Activated CD4-positive, alpha-beta memory T cell treated with anti-CD3 and anti-CD28 coated beads for 36 hours (primary cell): ENCODE measurements around the gene MED9. TPM values are rescaled to one million over a fixed set of nuclear protein-coding genes. Genes with fewer than 3 reads are reported as not detected.
"Not testable (repeated sequence)": the region's sequence is repeated elsewhere in the genome, so short reads cannot be mapped to it uniquely, and the experiment has no call there.

Source experiments
- CTCF ChIA-PET: fragments of 350-600 bp; sonication (Branson Sonifier 250); formaldehyde crosslinking; loops from one replicate; lab custom pipeline; 2021; ENCODE audit warnings: antibody characterized with exemption, inconsistent platforms; lab: Charles Lee
- POLR2A ChIA-PET: fragments of 350-600 bp; sonication (Branson Sonifier 250); formaldehyde crosslinking; loops from one replicate; lab custom pipeline; 2021; ENCODE audit warnings: antibody characterized with exemption; lab: Charles Lee
- DNase-seq: peaks from one replicate; pipeline ENCODE4 v3.0.0-alpha.2; 2020
- H3K27ac Mint-ChIP-seq: one replicate; pipeline ENCODE4 v1.8.0; 2021; ENCODE audit warnings: mixed read lengths
- H3K27me3 Mint-ChIP-seq: one replicate; pipeline ENCODE4 v1.8.0; 2021; ENCODE audit warnings: mixed read lengths
- H3K36me3 Mint-ChIP-seq: one replicate; pipeline ENCODE4 v1.8.0; 2021; ENCODE audit warnings: mixed read lengths
- H3K4me1 Mint-ChIP-seq: one replicate; pipeline ENCODE4 v1.8.0; 2021; ENCODE audit warnings: low read depth, mixed read lengths
- H3K4me3 Mint-ChIP-seq: one replicate; pipeline ENCODE4 v1.8.0; 2021; ENCODE audit warnings: mild to moderate bottlenecking, mixed read lengths
- H3K9me3 Mint-ChIP-seq: one replicate; pipeline ENCODE4 v1.8.0; 2021; ENCODE audit warnings: mixed read lengths
- intact Hi-C: fragments of 100-400 bp; cut with micrococcal nuclease; formaldehyde crosslinking; loops from one replicate; pipeline ENCODE4 v1.15.1; 2023
- total RNA-seq, 2 experiments: library from RNA; stranded (reverse); gene quantifications; one replicate each; pipeline ENCODE4 v1.2.3, GENCODE V29; 2021

MED9 gene
- total RNA-seq, 2 experiments from 2014 or later, result 12.1 to 12.2 TPM

DNA sequence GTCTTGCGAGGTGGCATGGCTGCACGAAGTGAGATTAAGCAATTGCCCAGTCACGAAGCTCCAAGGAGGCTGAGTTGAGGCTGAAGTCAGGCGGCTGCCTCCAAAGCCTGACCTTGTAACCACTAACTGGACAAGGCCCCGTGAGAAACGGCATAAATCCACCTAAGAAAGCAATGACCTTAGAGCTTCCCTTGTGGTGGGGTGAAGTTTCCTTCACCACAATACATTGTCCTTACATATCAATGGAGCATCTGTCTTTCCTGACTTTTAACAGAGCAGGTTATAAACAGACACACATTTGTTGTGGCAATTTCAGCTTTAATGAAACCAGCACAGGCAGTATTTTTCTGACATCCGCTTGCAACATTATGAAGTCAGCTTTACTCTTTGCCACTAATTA lies 2.5 kb upstream of the MED9 start:
- CTCF ChIA-PET, result interaction anchor here (0.7 to 0.9 kb wide), 2 partner anchors 23 to 117 kb away, joined by 3 read pairs; partner anchors contain the start of gene PEMT
- intact Hi-C loops, result no loop called here

DNA sequence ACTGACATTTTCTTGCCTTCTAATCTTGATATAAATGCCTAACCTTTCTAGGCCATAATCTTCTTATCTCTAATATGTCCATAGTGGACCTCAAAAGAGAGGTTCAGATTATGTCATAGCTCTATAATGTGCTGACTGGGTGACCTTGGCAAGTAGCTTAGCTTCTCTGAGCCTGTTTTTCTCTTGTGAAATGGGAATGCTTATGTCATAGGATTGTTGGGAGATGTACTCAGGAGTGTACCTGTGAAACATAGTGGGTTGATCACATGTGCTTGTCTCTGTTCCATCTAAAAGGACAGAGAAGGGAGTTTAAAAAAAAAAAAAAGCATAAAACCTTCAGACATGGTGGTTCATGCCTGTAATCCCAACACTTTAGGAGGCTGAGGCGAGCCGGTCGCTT lies 2.4 kb downstream of the MED9 start:
- POLR2A ChIA-PET, result no interaction called here

More for the DNA sequence above, 2.5 kb upstream of the MED9 start:
- DNase-seq, result no peak
- no peak overlapping the region for H3K27ac Mint-ChIP-seq
- peaks cover 2% of the 10 kb centered on the region for H3K27me3 Mint-ChIP-seq
- POLR2A ChIA-PET, result no interaction called here
- no peak overlapping the region for H3K4me3 Mint-ChIP-seq
- H3K9me3 Mint-ChIP-seq, result no peaks in the 10 kb centered on the region
- no peaks in the 10 kb centered on the region for H3K36me3 Mint-ChIP-seq
- H3K4me1 Mint-ChIP-seq, result peaks cover 26% of the 10 kb centered on the region

GRCh38 chr17:17480593-17481148 lies 3.9 kb downstream of the MED9 start:
- intact Hi-C loops, result no loop called here
- H3K27me3 Mint-ChIP-seq, result no peaks in the 10 kb centered on the region
- no peaks in the 10 kb centered on the region for H3K9me3 Mint-ChIP-seq
- peak overlapping the region; percentile 84 for H3K27ac Mint-ChIP-seq
- peaks cover 71% of the 10 kb centered on the region for H3K4me1 Mint-ChIP-seq
- ChIA-PET CTCF (interaction anchor here (1.3 to 2.3 kb wide), 2 partner anchors 16 to 126 kb away, joined by 6 to 13 read pairs; partner anchors contain the start of gene RASD1), POLR2A (no interaction called here)
- DNase-seq, result no peak
- H3K36me3 Mint-ChIP-seq, result peaks cover 7% of the 10 kb centered on the region
- no peak overlapping the region for H3K4me3 Mint-ChIP-seq

More for the DNA sequence above, 2.4 kb downstream of the MED9 start:
- no peaks in the 10 kb centered on the region for H3K27me3 Mint-ChIP-seq
- H3K9me3 Mint-ChIP-seq, result no peaks in the 10 kb centered on the region
- H3K27ac Mint-ChIP-seq, result no peak overlapping the region
- H3K4me3 Mint-ChIP-seq, result no peak overlapping the region
- peaks cover 2% of the 10 kb centered on the region for H3K36me3 Mint-ChIP-seq
- CTCF ChIA-PET, result no interaction called here
- intact Hi-C loops, result loop anchor here (5.0 kb wide), 1 partner anchor 113 kb away; the partner anchor contains the start of gene PEMT
- peaks cover 62% of the 10 kb centered on the region for H3K4me1 Mint-ChIP-seq
- DNase-seq, result no peak

DNA sequence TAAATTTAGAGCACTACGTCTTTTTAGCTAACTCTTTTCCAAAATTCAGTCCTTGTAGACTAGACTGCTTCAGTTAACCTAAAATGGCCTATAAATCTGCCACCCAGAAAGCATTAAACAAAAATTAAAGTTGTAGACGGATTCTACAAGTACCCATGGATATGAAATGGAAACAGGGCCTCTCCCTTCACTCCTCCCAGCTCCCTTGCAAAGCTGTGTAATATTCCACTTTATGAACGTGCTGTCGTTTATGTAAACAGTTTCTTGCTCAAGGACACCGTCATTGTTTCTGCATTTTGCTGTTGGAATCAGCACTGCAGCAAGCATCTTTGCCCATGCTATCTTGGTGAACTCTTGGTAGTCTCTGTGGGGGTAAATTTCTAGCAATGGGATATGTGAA lies 5.1 kb downstream of the MED9 start:
- Mint-ChIP-seq H3K36me3 (peaks cover 7% of the 10 kb centered on the region), H3K4me1 (peaks cover 67% of the 10 kb centered on the region), H3K27ac (no peak overlapping the region), H3K9me3 (no peaks in the 10 kb centered on the region), H3K27me3 (no peaks in the 10 kb centered on the region), H3K4me3 (no peak overlapping the region)
- DNase-seq, result no peak
- CTCF ChIA-PET, result interaction anchor here (2.3 kb wide), 1 partner anchor 15 kb away, joined by 13 read pairs; the partner anchor contains the start of gene RASD1
- POLR2A ChIA-PET, result no interaction called here
- intact Hi-C loops, result no loop called here

DNA sequence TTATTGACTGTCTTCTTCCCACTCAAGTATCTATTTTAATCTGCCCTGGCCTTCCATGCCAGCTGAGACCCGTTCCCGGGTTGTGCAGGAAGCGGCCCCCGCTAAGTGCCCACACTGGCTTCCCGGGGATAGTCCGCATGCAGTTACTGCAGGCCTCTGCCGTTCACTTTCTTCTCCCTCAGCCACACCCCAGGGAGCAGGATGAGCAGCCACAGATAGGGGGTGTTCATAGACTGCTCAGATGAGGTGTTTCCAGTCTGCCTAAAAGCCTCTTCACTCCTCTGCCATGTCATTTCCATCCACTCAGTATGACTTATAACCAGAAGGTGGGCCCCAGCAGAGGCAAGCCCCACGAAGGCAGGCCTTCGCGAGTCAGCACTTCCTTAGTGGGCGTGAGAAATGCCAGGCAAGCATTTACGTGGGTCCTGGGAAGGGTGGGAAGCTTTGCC lies 7.7 kb downstream of the MED9 start:
- no peak overlapping the region for H3K4me3 Mint-ChIP-seq

GRCh38 chr17:17485420-17485819 lies 8.6 kb downstream of the MED9 start:
- Mint-ChIP-seq H3K9me3 (no peaks in the 10 kb centered on the region), H3K27me3 (no peaks in the 10 kb centered on the region), H3K4me1 (peaks cover 47% of the 10 kb centered on the region), H3K36me3 (peaks cover 23% of the 10 kb centered on the region), H3K4me3 (no peak overlapping the region), H3K27ac (no peak overlapping the region)
- POLR2A ChIA-PET, result no interaction called here
- CTCF ChIA-PET, result interaction anchor here (2.4 kb wide), 1 partner anchor 11 kb away, joined by 14 read pairs; the partner anchor contains the start of gene RASD1
- intact Hi-C loops, result no loop called here
- DNase-seq, result no peak

More for the DNA sequence above, 7.7 kb downstream of the MED9 start:
- H3K27ac Mint-ChIP-seq, result peak overlapping the region; percentile 81
- peaks cover 22% of the 10 kb centered on the region for H3K36me3 Mint-ChIP-seq
- ChIA-PET CTCF (interaction anchor here (2.4 kb wide), 1 partner anchor 12 kb away, joined by 14 read pairs; the partner anchor contains the start of gene RASD1), POLR2A (no interaction called here)
- no peaks in the 10 kb centered on the region for H3K27me3 Mint-ChIP-seq
- H3K9me3 Mint-ChIP-seq, result no peaks in the 10 kb centered on the region
- peak; percentile 82 for DNase-seq
- H3K4me1 Mint-ChIP-seq, result peaks cover 56% of the 10 kb centered on the region
- intact Hi-C loops, result no loop called here

GRCh38 chr17:17486416-17486815 lies 9.6 kb downstream of the MED9 start:
- intact Hi-C loops, POLR2A ChIA-PET, H3K27me3 Mint-ChIP-seq, H3K27ac Mint-ChIP-seq, DNase-seq, H3K4me3 Mint-ChIP-seq, H3K9me3 Mint-ChIP-seq: not testable (repeated sequence)
- peaks cover 38% of the 10 kb centered on the region for H3K4me1 Mint-ChIP-seq
- CTCF ChIA-PET, result interaction anchor here (1.0 kb wide), 1 partner anchor 10 kb away, joined by 4 read pairs; no protein-coding TSS in a partner anchor
- peaks cover 23% of the 10 kb centered on the region for H3K36me3 Mint-ChIP-seq

GRCh38 chr17:17487998-17488397 lies 11.2 kb downstream of the MED9 start:
- POLR2A ChIA-PET, result no interaction called here
- intact Hi-C loops, result no loop called here
- H3K36me3 Mint-ChIP-seq, result peaks cover 26% of the 10 kb centered on the region
- no peak for DNase-seq
- H3K4me1 Mint-ChIP-seq, result peaks cover 24% of the 10 kb centered on the region
- H3K4me3 Mint-ChIP-seq, result no peak overlapping the region
- no peaks in the 10 kb centered on the region for H3K9me3 Mint-ChIP-seq
- H3K27me3 Mint-ChIP-seq, result no peaks in the 10 kb centered on the region
- CTCF ChIA-PET, result no interaction called here
- no peak overlapping the region for H3K27ac Mint-ChIP-seq

DNA sequence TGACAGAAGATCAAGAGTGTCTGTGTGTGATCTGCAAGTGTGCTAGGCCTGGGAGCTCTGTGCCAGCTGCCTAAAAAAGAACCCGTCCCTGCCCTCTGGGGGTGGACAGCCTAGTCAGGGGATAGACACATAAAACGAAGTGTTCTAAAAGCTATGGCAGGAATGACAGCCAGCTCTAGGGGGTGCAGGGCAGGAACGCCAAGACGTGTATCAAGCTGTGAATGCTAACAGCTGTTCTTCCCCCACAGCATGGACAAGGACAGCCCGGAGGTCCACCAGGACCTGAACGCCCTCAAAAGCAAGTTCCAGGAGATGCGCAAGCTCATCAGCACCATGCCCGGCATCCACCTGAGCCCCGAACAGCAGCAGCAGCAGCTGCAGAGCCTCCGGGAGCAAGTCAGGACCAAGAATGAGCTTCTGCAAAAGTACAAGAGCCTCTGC lies 14.3 kb downstream of the MED9 start:
- peaks cover 18% of the 10 kb centered on the region for H3K4me1 Mint-ChIP-seq
- intact Hi-C loops, result no loop called here

DNA sequence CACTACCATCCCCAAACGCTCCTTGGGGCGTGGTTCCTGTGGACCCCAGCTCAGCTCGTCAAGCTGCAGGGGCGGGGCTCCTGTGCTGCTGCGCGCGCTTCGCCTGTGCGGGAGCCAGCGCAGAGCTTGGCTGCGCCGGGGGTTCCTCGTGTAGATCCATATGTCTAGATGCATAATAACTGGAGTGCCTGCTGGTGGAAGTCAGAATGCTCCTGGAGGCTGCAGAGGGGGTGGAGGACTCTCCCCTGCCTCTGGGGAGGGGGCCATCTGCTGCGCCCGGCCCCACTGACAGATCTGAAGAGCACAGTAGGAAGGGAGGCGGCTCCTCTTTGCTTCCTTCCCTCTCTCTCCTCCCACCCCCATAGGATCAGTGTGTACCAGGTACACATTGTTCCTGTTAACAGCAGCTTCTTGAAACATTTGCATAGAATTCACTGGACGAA lies 14.8 kb downstream of the MED9 start:
- Mint-ChIP-seq H3K4me3 (no peak overlapping the region), H3K27ac (no peak overlapping the region), H3K9me3 (no peaks in the 10 kb centered on the region), H3K27me3 (peaks cover 7% of the 10 kb centered on the region), H3K4me1 (peaks cover 18% of the 10 kb centered on the region), H3K36me3 (peaks cover 20% of the 10 kb centered on the region)
- intact Hi-C loops, result no loop called here
- ChIA-PET POLR2A (no interaction called here), CTCF (interaction anchor here (1.7 kb wide), 1 partner anchor 150 kb away, joined by 5 read pairs; no protein-coding TSS in a partner anchor)
- DNase-seq, result no peak

More for the DNA sequence above, 14.3 kb downstream of the MED9 start:
- ChIA-PET POLR2A (no interaction called here), CTCF (interaction anchor here (1.7 kb wide), 1 partner anchor 150 kb away, joined by 5 read pairs; no protein-coding TSS in a partner anchor)
- Mint-ChIP-seq H3K27ac (no peak overlapping the region), H3K27me3 (peaks cover 7% of the 10 kb centered on the region), H3K36me3 (peaks cover 20% of the 10 kb centered on the region), H3K4me3 (no peak overlapping the region), H3K9me3 (no peaks in the 10 kb centered on the region)
- no peak for DNase-seq

DNA sequence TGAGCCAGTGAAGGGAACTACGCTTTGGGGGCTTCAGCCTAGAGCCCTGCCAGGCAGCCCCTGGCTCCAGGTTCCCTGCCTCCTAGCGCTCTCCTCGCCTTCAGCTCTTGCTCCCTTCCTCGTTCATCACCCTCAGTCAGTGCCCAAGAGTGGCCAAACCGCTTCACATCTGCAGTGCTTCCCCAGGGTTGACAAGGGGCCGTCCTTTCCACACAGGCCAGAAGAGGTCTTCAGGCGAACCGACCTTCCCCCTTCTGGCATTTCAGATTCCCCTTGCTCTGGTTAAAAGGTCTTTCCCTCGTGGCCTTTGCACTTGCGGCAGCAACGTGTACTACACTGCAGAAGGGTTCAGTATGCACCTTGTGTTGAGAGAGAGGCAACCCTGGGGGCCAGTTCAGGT lies 15.3 kb downstream of the MED9 start:
- peaks cover 18% of the 10 kb centered on the region for H3K4me1 Mint-ChIP-seq
- peaks cover 18% of the 10 kb centered on the region for H3K36me3 Mint-ChIP-seq
- no peak overlapping the region for H3K4me3 Mint-ChIP-seq
- intact Hi-C loops, result no loop called here
- POLR2A ChIA-PET, result no interaction called here
- CTCF ChIA-PET, result interaction anchor here (1.7 kb wide), 1 partner anchor 149 kb away, joined by 5 read pairs; no protein-coding TSS in a partner anchor
- no peak for DNase-seq
- no peak overlapping the region for H3K27ac Mint-ChIP-seq
- H3K27me3 Mint-ChIP-seq, result peaks cover 7% of the 10 kb centered on the region
- no peaks in the 10 kb centered on the region for H3K9me3 Mint-ChIP-seq

GRCh38 chr17:17492571-17492970 lies 15.8 kb downstream of the MED9 start:
- Mint-ChIP-seq H3K27ac (no peak overlapping the region), H3K27me3 (peaks cover 7% of the 10 kb centered on the region), H3K36me3 (peaks cover 14% of the 10 kb centered on the region), H3K4me1 (peaks cover 22% of the 10 kb centered on the region), H3K4me3 (no peak overlapping the region), H3K9me3 (no peaks in the 10 kb centered on the region)
- ChIA-PET CTCF (no interaction called here), POLR2A (no interaction called here)
- no peak for DNase-seq
- intact Hi-C loops, result no loop called here
